HEK293 (cell line): ENCODE measurements around the gene IGSF21.

Experiments
- CTCF ChIA-PET: fragments of 350-600 bp; formaldehyde crosslinking; extraction: SDS; loops from one replicate; lab custom pipeline; 2021; ENCODE audit warnings: antibody characterized with exemption; lab: Yijun Ruan, JAX
- POLR2A ChIA-PET: fragments of 300-600 bp; formaldehyde crosslinking; extraction: SDS; loops from one replicate; lab custom pipeline; 2020; ENCODE audit warnings: antibody characterized with exemption, inconsistent platforms; lab: Yijun Ruan, JAX
- H3K27ac ChIP-seq: fragments of 200-500 bp; sonication (Bioruptor generic); 2 replicates; pipeline ENCODE4 v1.5.1; 2014; ENCODE audit warnings: low read depth, low read length, control low read depth, inconsistent platforms; ENCODE audit errors: extremely low read depth
- H3K36me3 ChIP-seq, 2 experiments: fragments of 200-500 bp in 1 of 2; sonication (Bioruptor generic) in 1 of 2; 1 replicate in 1 of 2; 2 replicates in 1 of 2; pipeline ENCODE4 v1.5.1; 2014 to 2017; ENCODE audit warnings: inconsistent platforms in 2 of 2, low read length in 2 of 2; ENCODE audit not compliant: control insufficient read depth in 2 of 2, insufficient read depth in 1 of 2
- H3K4me1 ChIP-seq: fragments of 200-500 bp; sonication (Bioruptor generic); 2 replicates; pipeline ENCODE4 v1.5.1; 2014; ENCODE audit warnings: mild to moderate bottlenecking, low read length, inconsistent platforms; ENCODE audit not compliant: control insufficient read depth, insufficient read depth
- H3K4me3 ChIP-seq: 2 replicates; pipeline ENCODE4 v1.5.1; 2011; ENCODE audit warnings: low read depth, mild to moderate bottlenecking, control low read depth, low read length, moderate library complexity
- H3K9me3 ChIP-seq: fragments of 200-500 bp; sonication (Bioruptor generic); 2 replicates; pipeline ENCODE4 v1.5.1; 2014; ENCODE audit warnings: low read depth, low read length, inconsistent platforms; ENCODE audit not compliant: control insufficient read depth, insufficient read depth
- IKZF3 ChIP-seq: fragments of 450-650 bp; IDR thresholded peaks from 2 replicates; pipeline ENCODE4 v1.5.0; 2018; ENCODE audit warnings: missing biosample characterization, mild to moderate bottlenecking, missing genetic modification characterization, moderate library complexity
- KLF7 ChIP-seq: fragments of 450-650 bp; formaldehyde crosslinking; IDR thresholded peaks from 2 replicates; pipeline ENCODE4 v1.5.1; 2016; ENCODE audit warnings: missing biosample characterization, missing genetic modification characterization, borderline replicate concordance
- OSR2 ChIP-seq: fragments of 450-650 bp; formaldehyde crosslinking; IDR thresholded peaks from 2 replicates; pipeline ENCODE4 v1.5.1; 2016; ENCODE audit warnings: missing biosample characterization, missing genetic modification characterization
- SP3 ChIP-seq: fragments of 450-650 bp; formaldehyde crosslinking; IDR thresholded peaks from 2 replicates; pipeline ENCODE4 v1.5.1; 2016; ENCODE audit warnings: missing biosample characterization, missing genetic modification characterization
- WT1 ChIP-seq: fragments of 450-650 bp; formaldehyde crosslinking; IDR thresholded peaks from 2 replicates; pipeline ENCODE4 v1.5.1; 2016; ENCODE audit warnings: missing biosample characterization, missing genetic modification characterization
- ZBTB7A ChIP-seq: fragments of 450-650 bp; formaldehyde crosslinking; IDR thresholded peaks from 2 replicates; pipeline ENCODE4 v1.5.1; 2016; ENCODE audit warnings: low read depth, missing biosample characterization, missing genetic modification characterization
- ZNF140 ChIP-seq: fragments of 450-650 bp; formaldehyde crosslinking; IDR thresholded peaks from 2 replicates; pipeline ENCODE4 v1.5.1; 2016; ENCODE audit warnings: missing biosample characterization, missing genetic modification characterization
- ZNF169 ChIP-seq: fragments of 450-650 bp; formaldehyde crosslinking; IDR thresholded peaks from 2 replicates; pipeline ENCODE4 v1.5.1; 2016; ENCODE audit warnings: missing biosample characterization, missing genetic modification characterization
- ZNF248 ChIP-seq: fragments of 450-650 bp; formaldehyde crosslinking; IDR thresholded peaks from 2 replicates; pipeline ENCODE4 v1.5.1; 2017; ENCODE audit warnings: missing biosample characterization, missing genetic modification characterization
- ZNF549 ChIP-seq: fragments of 450-650 bp; IDR thresholded peaks from 2 replicates; pipeline ENCODE4 v1.5.1; 2018; ENCODE audit warnings: missing biosample characterization, missing genetic modification characterization, mild to moderate bottlenecking, inconsistent platforms, moderate library complexity
- ZNF600 ChIP-seq: fragments of 450-650 bp; formaldehyde crosslinking; IDR thresholded peaks from 2 replicates; pipeline ENCODE4 v1.5.1; 2016; ENCODE audit warnings: missing biosample characterization, missing genetic modification characterization
- ZNF677 ChIP-seq: fragments of 450-650 bp; IDR thresholded peaks from 2 replicates; pipeline ENCODE4 v1.5.0; 2018; ENCODE audit warnings: missing biosample characterization, mild to moderate bottlenecking, missing genetic modification characterization, moderate library complexity
- TF ChIP-seq, protein P1 (sequence below): fragments of 450-650 bp; formaldehyde crosslinking; IDR thresholded peaks from 2 replicates; pipeline ENCODE4 v1.5.1; 2016; ENCODE audit warnings: missing biosample characterization, missing genetic modification characterization
- TF ChIP-seq, protein P2 (sequence below): fragments of 450-650 bp; formaldehyde crosslinking; IDR thresholded peaks from 2 replicates; pipeline ENCODE4 v1.5.1; 2016; ENCODE audit warnings: missing biosample characterization, missing genetic modification characterization, borderline replicate concordance
- TF ChIP-seq, protein P3 (sequence below): fragments of 450-650 bp; formaldehyde crosslinking; IDR thresholded peaks from 2 replicates; pipeline ENCODE4 v1.5.1; 2017; ENCODE audit warnings: missing biosample characterization, missing genetic modification characterization
- TF ChIP-seq, protein P4 (sequence below): fragments of 450-650 bp; formaldehyde crosslinking; IDR thresholded peaks from 2 replicates; pipeline ENCODE4 v1.5.1; 2017; ENCODE audit warnings: missing biosample characterization, missing genetic modification characterization
- TF ChIP-seq, protein P5 (sequence below): fragments of 450-650 bp; formaldehyde crosslinking; IDR thresholded peaks from 2 replicates; pipeline ENCODE4 v1.5.1; 2016; ENCODE audit warnings: missing biosample characterization, missing genetic modification characterization

Gene IGSF21

DNA sequence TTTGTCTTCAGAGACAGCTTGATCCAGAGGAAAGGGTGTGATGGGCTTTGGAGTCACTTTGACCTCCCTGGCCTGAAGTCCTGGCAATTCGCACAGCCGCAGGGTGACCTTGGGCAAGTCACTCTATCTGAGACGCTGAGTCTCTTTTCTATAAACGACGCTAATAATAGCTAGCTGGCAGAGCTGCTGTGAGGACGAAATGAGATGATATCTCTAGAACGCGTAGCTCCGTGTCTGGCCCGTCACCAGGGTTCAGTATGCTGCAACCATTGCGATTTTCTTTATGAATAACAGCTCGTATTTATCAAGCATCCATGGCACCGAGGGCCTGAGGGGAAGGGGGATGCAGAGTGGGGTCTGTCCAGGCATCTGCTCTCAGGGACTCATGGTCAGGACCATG, 58.7 kb downstream of the IGSF21 start:
- TF ChIP-seq, protein P1, sequence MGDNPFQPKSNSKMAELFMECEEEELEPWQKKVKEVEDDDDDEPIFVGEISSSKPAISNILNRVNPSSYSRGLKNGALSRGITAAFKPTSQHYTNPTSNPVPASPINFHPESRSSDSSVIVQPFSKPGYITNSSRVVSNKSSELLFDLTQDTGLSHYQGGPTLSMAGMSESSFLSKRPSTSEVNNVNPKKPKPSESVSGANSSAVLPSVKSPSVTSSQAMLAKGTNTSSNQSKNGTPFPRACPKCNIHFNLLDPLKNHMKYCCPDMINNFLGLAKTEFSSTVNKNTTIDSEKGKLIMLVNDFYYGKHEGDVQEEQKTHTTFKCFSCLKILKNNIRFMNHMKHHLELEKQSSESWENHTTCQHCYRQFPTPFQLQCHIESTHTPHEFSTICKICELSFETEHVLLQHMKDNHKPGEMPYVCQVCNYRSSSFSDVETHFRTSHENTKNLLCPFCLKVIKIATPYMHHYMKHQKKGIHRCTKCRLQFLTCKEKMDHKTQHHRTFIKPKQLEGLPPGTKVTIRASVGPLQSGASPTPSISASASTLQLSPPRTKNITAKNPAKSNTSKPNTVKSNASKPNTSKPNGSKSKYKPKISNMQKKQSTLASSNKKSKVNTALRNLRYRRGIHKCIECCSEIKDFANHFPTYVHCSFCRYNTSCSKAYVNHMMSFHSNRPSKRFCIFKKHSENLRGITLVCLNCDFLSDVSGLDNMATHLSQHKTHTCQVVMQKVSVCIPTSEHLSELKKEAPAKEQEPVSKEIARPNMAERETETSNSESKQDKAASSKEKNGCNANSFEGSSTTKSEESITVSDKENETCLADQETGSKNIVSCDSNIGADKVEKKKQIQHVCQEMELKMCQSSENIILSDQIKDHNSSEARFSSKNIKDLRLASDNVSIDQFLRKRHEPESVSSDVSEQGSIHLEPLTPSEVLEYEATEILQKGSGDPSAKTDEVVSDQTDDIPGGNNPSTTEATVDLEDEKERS = no peak
- TF ChIP-seq ZNF169 (no peak), ZNF248 (no peak), ZNF677 (tag by site-specific recombination) (no peak), ZBTB7A (tag by site-specific recombination) (no peak), WT1 (tag by site-specific recombination) (no peak), ZNF549 (tag by site-specific recombination) (no peak), IKZF3 (no peak), ZNF140 (tag by site-specific recombination) (no peak), ZNF600 (tag by site-specific recombination) (no peak)
- TF ChIP-seq, protein P2, sequence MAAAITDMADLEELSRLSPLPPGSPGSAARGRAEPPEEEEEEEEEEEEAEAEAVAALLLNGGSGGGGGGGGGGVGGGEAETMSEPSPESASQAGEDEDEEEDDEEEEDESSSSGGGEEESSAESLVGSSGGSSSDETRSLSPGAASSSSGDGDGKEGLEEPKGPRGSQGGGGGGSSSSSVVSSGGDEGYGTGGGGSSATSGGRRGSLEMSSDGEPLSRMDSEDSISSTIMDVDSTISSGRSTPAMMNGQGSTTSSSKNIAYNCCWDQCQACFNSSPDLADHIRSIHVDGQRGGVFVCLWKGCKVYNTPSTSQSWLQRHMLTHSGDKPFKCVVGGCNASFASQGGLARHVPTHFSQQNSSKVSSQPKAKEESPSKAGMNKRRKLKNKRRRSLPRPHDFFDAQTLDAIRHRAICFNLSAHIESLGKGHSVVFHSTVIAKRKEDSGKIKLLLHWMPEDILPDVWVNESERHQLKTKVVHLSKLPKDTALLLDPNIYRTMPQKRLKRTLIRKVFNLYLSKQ (tag by site-specific recombination) = no peak
- TF ChIP-seq, protein P3, sequence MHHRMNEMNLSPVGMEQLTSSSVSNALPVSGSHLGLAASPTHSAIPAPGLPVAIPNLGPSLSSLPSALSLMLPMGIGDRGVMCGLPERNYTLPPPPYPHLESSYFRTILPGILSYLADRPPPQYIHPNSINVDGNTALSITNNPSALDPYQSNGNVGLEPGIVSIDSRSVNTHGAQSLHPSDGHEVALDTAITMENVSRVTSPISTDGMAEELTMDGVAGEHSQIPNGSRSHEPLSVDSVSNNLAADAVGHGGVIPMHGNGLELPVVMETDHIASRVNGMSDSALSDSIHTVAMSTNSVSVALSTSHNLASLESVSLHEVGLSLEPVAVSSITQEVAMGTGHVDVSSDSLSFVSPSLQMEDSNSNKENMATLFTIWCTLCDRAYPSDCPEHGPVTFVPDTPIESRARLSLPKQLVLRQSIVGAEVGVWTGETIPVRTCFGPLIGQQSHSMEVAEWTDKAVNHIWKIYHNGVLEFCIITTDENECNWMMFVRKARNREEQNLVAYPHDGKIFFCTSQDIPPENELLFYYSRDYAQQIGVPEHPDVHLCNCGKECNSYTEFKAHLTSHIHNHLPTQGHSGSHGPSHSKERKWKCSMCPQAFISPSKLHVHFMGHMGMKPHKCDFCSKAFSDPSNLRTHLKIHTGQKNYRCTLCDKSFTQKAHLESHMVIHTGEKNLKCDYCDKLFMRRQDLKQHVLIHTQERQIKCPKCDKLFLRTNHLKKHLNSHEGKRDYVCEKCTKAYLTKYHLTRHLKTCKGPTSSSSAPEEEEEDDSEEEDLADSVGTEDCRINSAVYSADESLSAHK (tag by site-specific recombination) = no peak
- TF ChIP-seq, protein P4, sequence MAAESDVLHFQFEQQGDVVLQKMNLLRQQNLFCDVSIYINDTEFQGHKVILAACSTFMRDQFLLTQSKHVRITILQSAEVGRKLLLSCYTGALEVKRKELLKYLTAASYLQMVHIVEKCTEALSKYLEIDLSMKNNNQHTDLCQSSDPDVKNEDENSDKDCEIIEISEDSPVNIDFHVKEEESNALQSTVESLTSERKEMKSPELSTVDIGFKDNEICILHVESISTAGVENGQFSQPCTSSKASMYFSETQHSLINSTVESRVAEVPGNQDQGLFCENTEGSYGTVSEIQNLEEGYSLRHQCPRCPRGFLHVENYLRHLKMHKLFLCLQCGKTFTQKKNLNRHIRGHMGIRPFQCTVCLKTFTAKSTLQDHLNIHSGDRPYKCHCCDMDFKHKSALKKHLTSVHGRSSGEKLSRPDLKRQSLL (tag by site-specific recombination) = no peak
- TF ChIP-seq, protein P5, sequence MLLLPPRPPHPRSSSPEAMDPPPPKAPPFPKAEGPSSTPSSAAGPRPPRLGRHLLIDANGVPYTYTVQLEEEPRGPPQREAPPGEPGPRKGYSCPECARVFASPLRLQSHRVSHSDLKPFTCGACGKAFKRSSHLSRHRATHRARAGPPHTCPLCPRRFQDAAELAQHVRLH (tag by site-specific recombination) = no peak
- CTCF ChIA-PET = interaction anchor here (0.5 kb wide), 1 partner anchor 409 kb away, joined by 3 read pairs; no protein-coding TSS in a partner anchor
- Histone ChIP-seq H3K27ac (no peak overlapping the region), H3K9me3 (no peaks in the 10 kb centered on the region), H3K4me1 (no peaks in the 10 kb centered on the region), H3K4me3 (no peak overlapping the region), H3K36me3 (no peaks in the 10 kb centered on the region)
- POLR2A ChIA-PET = no interaction called here

DNA sequence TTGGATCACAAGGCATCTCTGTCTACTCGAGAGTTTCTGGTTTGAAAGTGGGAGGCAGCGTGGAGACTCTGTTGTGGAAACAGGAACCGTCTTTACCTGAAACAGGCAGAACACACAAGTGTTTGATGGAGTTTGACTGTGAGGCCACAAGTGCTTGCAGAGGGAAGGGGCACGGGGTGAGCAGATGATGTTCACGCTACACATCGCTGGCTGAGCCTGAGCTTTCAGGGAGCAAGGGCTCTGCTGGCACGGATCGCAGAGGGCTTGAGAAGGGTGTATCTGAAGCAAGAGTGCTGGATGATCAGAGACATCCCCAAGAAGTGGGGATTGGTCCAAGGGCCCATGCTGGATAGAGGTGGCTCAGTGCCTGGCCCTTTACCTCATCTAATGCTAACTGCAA, 59.3 kb downstream of the IGSF21 start:
- no peaks in the 10 kb centered on the region for H3K4me1 ChIP-seq
- POLR2A ChIA-PET = no interaction called here
- TF ChIP-seq KLF7 (tag by site-specific recombination) (no peak), OSR2 (tag by site-specific recombination) (no peak), SP3 (tag by site-specific recombination) (no peak)
- TF ChIP-seq, all 188 proteins: peak for 0
- Histone ChIP-seq H3K36me3 (no peaks in the 10 kb centered on the region), H3K4me3 (no peak overlapping the region), H3K27ac (no peak overlapping the region), H3K9me3 (no peaks in the 10 kb centered on the region)
- CTCF ChIA-PET = no interaction called here
